Endothelial cell of umbilical vein (primary cell): Measurements from ENCODE around the gene PRKAA1. TPM values are rescaled to one million over a fixed set of nuclear protein-coding genes. Genes with fewer than 3 reads are reported as not detected.

ENCODE experiments used
- BruUV-seq: library from RNA; stranded (reverse); fragments of 400-500 nt; replicated peaks from 2 replicates; lab custom pipeline; 2021; lab: Mats Ljungman, UMichigan
- CTCF ChIA-PET: fragments of 300-600, 350-600 bp; sonication (Branson Sonifier 250); formaldehyde crosslinking; loops from one replicate; lab custom pipeline; 2021; ENCODE audit warnings: antibody characterized with exemption, inconsistent platforms; lab: Charles Lee
- POLR2A ChIA-PET: fragments of 300-600, 350-600 bp; sonication (Branson Sonifier 250); formaldehyde crosslinking; loops from one replicate; lab custom pipeline; 2021; ENCODE audit warnings: antibody characterized with exemption, inconsistent platforms; lab: Charles Lee
- DNase-seq: peaks from one replicate; pipeline ENCODE4 v3.0.0-alpha.2; 2011; ENCODE audit warnings: low read depth, low spot score
- FAIRE-seq: peaks from 2 replicates; lab custom pipeline; 2011; peaks lifted over from hg19 to GRCh38; lab: Jason Lieb, UNC
- H2AFZ ChIP-seq: 2 replicates; pipeline ENCODE4 v1.6.0; 2012; ENCODE audit warnings: low read depth, low read length, control low read depth, inconsistent platforms
- H3K27ac ChIP-seq: 2 replicates; pipeline ENCODE4 v1.5.1; 2011; ENCODE audit warnings: low read depth, mild to moderate bottlenecking, control low read depth, low read length, moderate library complexity; ENCODE audit not compliant: insufficient read depth
- H3K27me3 ChIP-seq, 2 experiments: 2 replicates each; pipeline versions ENCODE4 v1.6.0 to v1.6.1; 2011; ENCODE audit warnings: low read length in 2 of 2, mixed read lengths in 1 of 2; ENCODE audit not compliant: control insufficient read depth in 2 of 2, insufficient read depth in 2 of 2
- H3K36me3 ChIP-seq, 2 experiments: 2 replicates in 1 of 2; 3 replicates in 1 of 2; pipeline ENCODE4 v1.5.1; 2011; ENCODE audit warnings: low read length in 2 of 2, mild to moderate bottlenecking in 1 of 2, moderate library complexity in 1 of 2; ENCODE audit not compliant: control insufficient read depth in 2 of 2, insufficient read depth in 2 of 2; ENCODE audit errors: extremely low read depth in 1 of 2
- H3K4me1 ChIP-seq: 3 replicates; pipeline ENCODE4 v1.5.1; 2011; ENCODE audit warnings: mild to moderate bottlenecking, low read length; ENCODE audit not compliant: control insufficient read depth, insufficient read depth; ENCODE audit errors: extremely low read depth
- H3K4me2 ChIP-seq: 2 replicates; pipeline ENCODE4 v1.6.1; 2011; ENCODE audit warnings: low read length, control low read depth, mixed read lengths; ENCODE audit not compliant: insufficient read depth
- H3K4me3 ChIP-seq, 3 experiments: fragments of 200-600 bp in 1 of 3; sonication (generic), shearing (Covaris generic) in 1 of 3; replicated peaks in 1 of 3; 2 replicates each; pipeline ENCODE4 v1.5.1; 2011 to 2016; ENCODE audit warnings: control low read depth in 3 of 3, low read length in 3 of 3, mild to moderate bottlenecking in 2 of 3, inconsistent platforms in 1 of 3, low read depth in 1 of 3, moderate library complexity in 1 of 3; ENCODE audit not compliant: insufficient read depth in 1 of 3
- H3K79me2 ChIP-seq: 2 replicates; pipeline ENCODE4 v1.6.0; 2012; ENCODE audit warnings: low read length, inconsistent platforms; ENCODE audit not compliant: control insufficient read depth, insufficient read depth
- H3K9ac ChIP-seq: replicated peaks from 2 replicates; pipeline ENCODE3; 2011; ENCODE audit warnings: low read length, control low read depth; ENCODE audit not compliant: insufficient read depth; ENCODE audit errors: extremely low read depth
- H3K9me1 ChIP-seq: replicated peaks from 3 replicates; pipeline ENCODE4 v1.6.0; 2011; ENCODE audit warnings: mild to moderate bottlenecking, low read length; ENCODE audit not compliant: control insufficient read depth, insufficient read depth; ENCODE audit errors: extremely low read depth
- H3K9me3 ChIP-seq: replicated peaks from 2 replicates; pipeline ENCODE4 v1.5.1; 2012; ENCODE audit warnings: low read length, inconsistent platforms; ENCODE audit not compliant: control insufficient read depth, insufficient read depth
- H4K20me1 ChIP-seq: replicated peaks from 2 replicates; pipeline ENCODE3; 2011; ENCODE audit warnings: mild to moderate bottlenecking, low read length; ENCODE audit not compliant: control insufficient read depth, insufficient read depth; ENCODE audit errors: extremely low read depth
- CTCF ChIP-seq, 2 donors: IDR thresholded peaks; 1 replicate in 1 of 2; 2 replicates in 1 of 2; pipeline ENCODE4 v1.5.1; 2011; ENCODE audit warnings: low read length in 2 of 2, mild to moderate bottlenecking in 2 of 2, moderate library complexity in 2 of 2, control low read depth in 1 of 2, inconsistent platforms in 1 of 2, low read depth in 1 of 2; ENCODE audit not compliant: insufficient read depth in 1 of 2; ENCODE audit errors: extremely low read depth in 1 of 2
- GATA2 ChIP-seq: IDR thresholded peaks from 2 replicates; pipeline ENCODE4 v1.7.0; 2011; ENCODE audit warnings: low read depth, mild to moderate bottlenecking, moderate library complexity, mixed read lengths, low read length; ENCODE audit not compliant: insufficient read length, insufficient read depth
- JUN ChIP-seq: IDR thresholded peaks from 2 replicates; pipeline ENCODE4 v1.6.1; 2011; ENCODE audit warnings: borderline replicate concordance, low read depth; ENCODE audit not compliant: insufficient read length, insufficient read depth
- MAX ChIP-seq: IDR thresholded peaks from 2 replicates; pipeline ENCODE4 v1.6.1; 2011; ENCODE audit not compliant: insufficient read depth, insufficient read length
- MYC ChIP-seq: IDR thresholded peaks from one replicate; pipeline ENCODE4 v1.6.1; 2011; ENCODE audit warnings: mild to moderate bottlenecking, low read depth, low read length
- POLR2A ChIP-seq: IDR thresholded peaks from 2 replicates; pipeline ENCODE4 v1.6.1; 2012; ENCODE audit warnings: low read depth, mild to moderate bottlenecking, control low read depth, low read length
- POLR2AphosphoS5 ChIP-seq: IDR thresholded peaks from 2 replicates; pipeline ENCODE4 v1.6.1; 2012; ENCODE audit warnings: low read depth, mild to moderate bottlenecking, control low read depth, low read length, moderate library complexity; ENCODE audit not compliant: insufficient read depth
- dilution Hi-C: fragments of 300-500 bp; cut with MboI; formaldehyde crosslinking; loops from one replicate; pipeline ENCODE4 v1.15.0; 2019; ENCODE audit warnings: low sequenced_read_pairs; ENCODE audit not compliant: extremely low pct_ligation_motif_present
- intact Hi-C: fragments of 100-400 bp; cut with micrococcal nuclease; formaldehyde crosslinking; loops from one replicate; pipeline ENCODE4 v1.10.0; 2022
- polyA plus RNA-seq, 4 experiments: library from polyadenylated mRNA; depleted of rRNA in 3 of 4; stranded (reverse) in 3 of 4; unstranded in 1 of 4; fragments of >200 nt; gene quantifications; 2 replicates each; pipeline versions ENCODE4 v1.2.1 to v1.2.3, GENCODE V29; 2011 to 2012; ENCODE audit warnings: missing spikeins in 1 of 4
- total RNA-seq: library from RNA; stranded (reverse); gene quantifications from 2 replicates; pipeline ENCODE4 v1.2.3, GENCODE V29; 2021

PRKAA1 gene
- total and polyA plus RNA-seq, 2 donors (not counting 3 experiments of a cell fraction or from before 2014, with no cell fraction given) = 37.0 to 83.5 TPM

- peaks cover 19% of the 10 kb centered on the region for H3K4me1 ChIP-seq
- BruUV-seq = no TSS peak
- H2AFZ ChIP-seq = no peak overlapping the region
- no peak overlapping the region for H3K4me3 ChIP-seq
- H3K27ac ChIP-seq = no peak overlapping the region
- H3K36me3 ChIP-seq = peaks cover 29 to 48% of the 10 kb centered on the region in 2 experiments
- intact Hi-C loops (no loop called here), dilution Hi-C loops (no loop called here)
- FAIRE-seq (no peak), DNase-seq (no peak)
- no peaks in the 10 kb centered on the region for H3K27me3 ChIP-seq
- peaks cover 48% of the 10 kb centered on the region for H3K79me2 ChIP-seq
- no peak for TF ChIP-seq MAX
- no peak for TF ChIP-seq JUN
- TF ChIP-seq POLR2A = no peak
- TF ChIP-seq CTCF (IDR thresholded peaks at IDR 0.05; ENCODE audit: extremely low read depth in 1 of 2, insufficient read depth in 1 of 2, low read depth in 1 of 2, low read length in 2 of 2) = no peak
- no peak for TF ChIP-seq MYC
- no peak for TF ChIP-seq GATA2
- peak; percentile 27 for TF ChIP-seq POLR2AphosphoS5
- ChIA-PET POLR2A (interaction anchor here (0.6 to 2.1 kb wide), 2 partner anchors 9 to 31 kb away, joined by 3 to 6 read pairs; partner anchors contain the start of gene PRKAA1), CTCF (interaction anchor here (0.8 kb wide), 1 partner anchor 50 kb away, joined by 4 read pairs; no protein-coding TSS in a partner anchor)
- peak overlapping the region; percentile 19 for H3K4me2 ChIP-seq
- no peaks in the 10 kb centered on the region for H3K9me1 ChIP-seq
- no peak overlapping the region for H3K9ac ChIP-seq
- H3K9me3 ChIP-seq = no peaks in the 10 kb centered on the region
- peaks cover 4% of the 10 kb centered on the region for H4K20me1 ChIP-seq
Observed at GRCh38 chr5:40828690-40829661, 30.8 kb upstream of the PRKAA1 start.
